Left lobe of liver (tissue), 2 donors: Measurements from ENCODE around the gene DNM3. TPM values are rescaled to one million over a fixed set of nuclear protein-coding genes. Genes with fewer than 3 reads are reported as not detected.
A peak's percentile ranks its signal among the peaks of the same experiment; 100 is the strongest.

Experiments
- ATAC-seq: fragments of 200-7000 bp; cut with Tn5 transposase; one replicate; pipeline ENCODE4 v1.9.1; 2020; ENCODE audit warnings: mild to moderate bottlenecking, moderate library complexity
- DNase-seq: peaks from one replicate; pipeline ENCODE4 v3.0.0-alpha.2; 2020; ENCODE audit warnings: low spot score
- total RNA-seq: library from RNA; stranded (reverse); gene quantifications from one replicate; pipeline ENCODE4 v1.2.1, GENCODE V29; 2021
- donor health status: DM: no; HTN: no; CAD: no; lungs with moderate emphysema.
- donor health status: DM: no; HTN: yes; CAD: no.

The DNM3 gene
- total RNA-seq, 1 donor from 2014 or later = 0.40 TPM

- ATAC-seq = no peak
- no peak for DNase-seq
These were observed 558.7 kb downstream of the DNM3 start for GRCh38 chr1:172399756-172400721.

- DNase-seq (no peak), ATAC-seq (no peak)
These were observed 559.4 kb downstream of the DNM3 start for GRCh38 chr1:172400722-172401105.

GRCh38 chr1:172401477-172401876 lies 560.2 kb downstream of the DNM3 start:
- ATAC-seq = no peak
- DNase-seq = no peak

- ATAC-seq = no peak
- no peak for DNase-seq
These were observed 560.6 kb downstream of the DNM3 start for GRCh38 chr1:172401892-172402291.

GRCh38 chr1:172402878-172403569 lies 561.7 kb downstream of the DNM3 start:
- DNase-seq = no peak
- peak; percentile 42 for ATAC-seq

GRCh38 chr1:172404121-172404520 lies 562.8 kb downstream of the DNM3 start:
- ATAC-seq = no peak
- no peak for DNase-seq

GRCh38 chr1:172405912-172406311 lies 564.6 kb downstream of the DNM3 start:
- ATAC-seq (no peak), DNase-seq (no peak)

- DNase-seq (no peak), ATAC-seq (no peak)
These were observed 565.7 kb downstream of the DNM3 start for GRCh38 chr1:172406968-172407367.

- DNase-seq (no peak), ATAC-seq (no peak)
These were observed 567.7 kb downstream of the DNM3 start for GRCh38 chr1:172408958-172409357.

- ATAC-seq (no peak), DNase-seq (no peak)
These were observed 568.7 kb downstream of the DNM3 start for GRCh38 chr1:172410027-172410426.

- ATAC-seq (no peak), DNase-seq (no peak)
These were observed 570.6 kb downstream of the DNM3 start for GRCh38 chr1:172411791-172412338.

GRCh38 chr1:172414331-172414730 lies 573.0 kb downstream of the DNM3 start:
- DNase-seq (no peak), ATAC-seq (no peak)

GRCh38 chr1:172416496-172417035 lies 575.3 kb downstream of the DNM3 start:
- no peak for ATAC-seq
- no peak for DNase-seq

GRCh38 chr1:172417557-172417956 lies 576.3 kb downstream of the DNM3 start:
- ATAC-seq (no peak), DNase-seq (no peak)

- no peak for ATAC-seq
- DNase-seq = no peak
These were observed 579.1 kb downstream of the DNM3 start, which contains the start of gene C1orf105 for GRCh38 chr1:172420385-172420784. TSS of gene C1orf105 (plus strand) at chr1:172420685. CDS start at chr1:172420886, 201 bp downstream.

GRCh38 chr1:172421974-172422604 lies 580.8 kb downstream of the DNM3 start:
- DNase-seq = no peak
- ATAC-seq = no peak

- no peak for ATAC-seq
These were observed 582.0 kb downstream of the DNM3 start for GRCh38 chr1:172423336-172423735.

GRCh38 chr1:172425339-172425738 lies 584.0 kb downstream of the DNM3 start:
- DNase-seq (no peak), ATAC-seq (no peak)

More at GRCh38 chr1:172423336-172423735, 582.0 kb downstream of the DNM3 start:
- DNase-seq = no peak

GRCh38 chr1:172427191-172427590 lies 585.9 kb downstream of the DNM3 start:
- ATAC-seq (no peak), DNase-seq (no peak)

- ATAC-seq (peak; percentile 86), DNase-seq (no peak)
These were observed 588.2 kb downstream of the DNM3 start for GRCh38 chr1:172429331-172430127.
